Fibroblast of villous mesenchyme (primary cell): Measurements from ENCODE around the gene UMOD. TPM values are rescaled to one million over a fixed set of nuclear protein-coding genes. Genes with fewer than 3 reads are reported as not detected.

Experiments
- DNase-seq: peaks from one replicate; pipeline ENCODE4 v3.0.0-alpha.2; 2010; ENCODE audit warnings: low read depth
- H3K4me3 ChIP-seq: 2 replicates; pipeline ENCODE4 v1.5.1; 2011; ENCODE audit warnings: low read depth, mild to moderate bottlenecking, low read length
- CTCF ChIP-seq: IDR thresholded peaks from 2 replicates; pipeline ENCODE4 v1.5.1; 2012; ENCODE audit warnings: low read depth, mild to moderate bottlenecking, low read length; ENCODE audit not compliant: insufficient read depth
- total RNA-seq: library from RNA; depleted of rRNA; stranded (reverse); fragments of >200 nt; gene quantifications from 2 replicates; pipeline ENCODE4 v1.2.3, GENCODE V29; 2012

The UMOD gene
- total RNA-seq, 1 donor = not detected

GRCh38 chr16:20385844-20386832 is 33.6 kb upstream of the UMOD start:
- DNase-seq = peak; percentile 33
- peak; percentile 85 for TF ChIP-seq CTCF
- no peak overlapping the region for H3K4me3 ChIP-seq

- TF ChIP-seq CTCF = peak; percentile 85
- H3K4me3 ChIP-seq = no peak overlapping the region
- peak; percentile 52 for DNase-seq
These were observed 30.9 kb upstream of the UMOD start for GRCh38 chr16:20383106-20384029.

- TF ChIP-seq CTCF = no peak
- H3K4me3 ChIP-seq = no peak overlapping the region
These were observed 29.9 kb upstream of the UMOD start for GRCh38 chr16:20382202-20382948.

GRCh38 chr16:20380782-20381181 is 28.3 kb upstream of the UMOD start:
- no peak overlapping the region for H3K4me3 ChIP-seq
- no peak for DNase-seq
- TF ChIP-seq CTCF = no peak

More at GRCh38 chr16:20382202-20382948, 29.9 kb upstream of the UMOD start:
- no peak for DNase-seq

GRCh38 chr16:20377181-20377580 is 24.7 kb upstream of the UMOD start:
- no peak for TF ChIP-seq CTCF
- DNase-seq = no peak
- no peak overlapping the region for H3K4me3 ChIP-seq

- DNase-seq = no peak
- no peak for TF ChIP-seq CTCF
- no peak overlapping the region for H3K4me3 ChIP-seq
These were observed 20.2 kb upstream of the UMOD start for GRCh38 chr16:20372701-20373100.
